ENCODE results near the gene NCK1.
"Not testable (repeated sequence)": the region's sequence is repeated elsewhere in the genome, so short reads cannot be mapped to it uniquely, and the experiment has no call there.

Gene NCK1

DNA sequence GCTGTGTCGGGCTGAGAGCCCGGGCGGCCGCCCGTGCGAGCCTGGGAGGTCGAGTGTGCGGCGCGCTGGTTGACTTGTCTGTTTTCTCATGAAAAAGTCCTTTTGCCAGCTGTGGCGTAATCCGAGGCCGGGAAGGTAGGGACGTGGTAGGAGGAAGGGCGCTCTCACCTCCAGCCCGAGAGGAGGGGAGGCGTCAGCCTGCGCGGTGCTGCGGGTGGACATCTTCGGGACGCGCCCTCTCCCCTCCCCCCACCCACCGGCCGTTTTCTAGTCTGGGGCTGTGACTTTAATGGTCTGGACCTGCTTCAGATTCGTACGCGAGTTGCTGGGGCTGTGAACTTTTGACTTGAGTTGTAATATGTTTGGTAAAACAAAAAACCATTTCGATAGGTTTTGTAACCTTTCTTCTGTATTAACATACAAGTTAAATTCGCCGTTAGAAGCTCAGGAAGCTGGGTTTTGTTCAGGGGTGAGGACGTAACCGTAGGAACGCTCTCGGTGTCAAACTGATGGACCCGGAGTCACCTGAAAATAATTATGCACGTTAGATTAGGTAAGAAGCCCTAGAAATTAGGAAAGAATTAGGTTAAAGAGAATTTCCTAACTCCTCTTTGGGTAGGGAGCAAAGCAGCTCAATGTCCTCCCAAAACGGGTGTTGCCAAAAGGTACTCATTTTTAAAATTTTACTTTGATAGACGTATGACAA lies 762 bp downstream of the NCK1 start:
- DNase-seq (ENCODE audit: low spot score): peak; percentile 61

DNA sequence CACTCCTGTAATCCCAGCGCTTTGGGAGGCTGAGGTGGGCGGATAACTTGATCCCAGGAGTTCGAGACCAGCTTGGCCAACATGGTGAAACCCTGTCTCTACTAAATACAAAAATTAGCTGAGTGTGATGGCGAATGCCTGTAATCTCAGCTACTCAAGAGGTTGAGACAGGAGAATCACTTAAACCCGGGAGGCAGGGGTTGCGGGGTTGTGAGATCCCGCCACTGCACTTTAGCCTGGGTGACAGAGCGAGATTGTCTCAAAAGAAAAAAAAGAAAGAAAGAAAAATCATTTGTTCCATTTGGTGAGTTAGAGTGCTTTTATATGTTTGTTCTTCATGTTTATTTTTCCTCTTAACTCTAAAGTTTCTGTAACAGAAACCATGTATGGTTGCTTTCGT lies 7.3 kb downstream of the NCK1 start:
- no peak for DNase-seq (ENCODE audit: low spot score)

DNA sequence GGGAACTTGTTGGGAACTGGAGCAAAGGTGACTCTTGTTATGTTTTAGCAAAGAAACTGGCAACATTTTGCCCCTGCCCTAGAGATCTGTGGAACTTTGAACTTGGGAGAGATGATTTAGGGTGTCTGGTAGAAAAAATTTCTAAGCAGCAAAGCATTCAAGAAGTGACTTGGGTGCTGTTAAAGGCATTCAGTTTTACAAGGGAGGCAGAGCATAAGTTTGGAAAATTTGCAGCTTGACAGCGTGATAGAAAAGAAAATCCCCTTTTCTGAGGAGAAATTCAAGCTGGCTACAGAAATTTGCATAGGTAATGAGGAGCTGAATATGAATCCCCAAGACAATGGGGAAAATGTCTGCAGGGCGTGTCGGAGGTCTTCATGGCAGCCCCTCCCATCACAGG lies 10.2 kb downstream of the NCK1 start:
- not testable (repeated sequence) for DNase-seq (ENCODE audit: low spot score)

DNA sequence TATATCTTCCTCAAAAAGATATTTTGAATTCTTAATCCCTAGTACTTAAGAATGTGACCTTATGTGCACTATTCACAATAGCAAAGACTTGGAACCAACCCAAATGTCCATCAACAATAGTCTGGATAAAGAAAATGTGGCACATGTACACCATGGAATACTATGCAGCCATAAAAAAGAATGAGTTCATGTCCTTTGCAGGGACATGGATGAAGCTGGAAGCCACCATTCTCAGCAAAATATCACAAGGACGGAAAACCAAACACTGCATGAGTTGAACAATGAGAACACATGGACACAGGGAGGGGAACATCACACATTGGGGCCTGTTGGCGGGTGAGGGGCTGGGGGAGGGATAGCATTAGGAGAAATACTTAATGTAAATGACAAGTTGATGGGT lies 17.5 kb downstream of the NCK1 start:
- not testable (repeated sequence) for DNase-seq (ENCODE audit: low spot score)

DNA sequence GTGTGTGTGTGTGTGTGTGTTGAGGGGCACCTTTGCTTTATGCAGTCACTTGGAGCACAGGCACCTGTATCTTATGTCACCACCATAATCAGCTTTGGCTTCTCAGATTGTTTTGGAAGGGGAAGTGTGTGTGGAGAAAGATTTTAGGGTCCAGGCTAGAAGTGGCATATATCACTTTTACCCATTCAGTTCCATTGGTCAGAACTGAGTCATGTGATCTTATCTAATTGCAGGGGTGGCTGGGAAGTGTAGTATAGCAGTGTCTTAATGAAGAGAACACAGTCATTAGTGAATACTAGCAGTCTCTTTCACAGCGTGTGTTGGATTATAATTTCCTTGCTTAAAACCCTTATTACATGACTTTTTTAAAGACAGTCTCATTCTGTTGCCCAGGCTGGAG lies 20.6 kb downstream of the NCK1 start:
- peak; percentile 32 for DNase-seq (ENCODE audit: low spot score)

DNA sequence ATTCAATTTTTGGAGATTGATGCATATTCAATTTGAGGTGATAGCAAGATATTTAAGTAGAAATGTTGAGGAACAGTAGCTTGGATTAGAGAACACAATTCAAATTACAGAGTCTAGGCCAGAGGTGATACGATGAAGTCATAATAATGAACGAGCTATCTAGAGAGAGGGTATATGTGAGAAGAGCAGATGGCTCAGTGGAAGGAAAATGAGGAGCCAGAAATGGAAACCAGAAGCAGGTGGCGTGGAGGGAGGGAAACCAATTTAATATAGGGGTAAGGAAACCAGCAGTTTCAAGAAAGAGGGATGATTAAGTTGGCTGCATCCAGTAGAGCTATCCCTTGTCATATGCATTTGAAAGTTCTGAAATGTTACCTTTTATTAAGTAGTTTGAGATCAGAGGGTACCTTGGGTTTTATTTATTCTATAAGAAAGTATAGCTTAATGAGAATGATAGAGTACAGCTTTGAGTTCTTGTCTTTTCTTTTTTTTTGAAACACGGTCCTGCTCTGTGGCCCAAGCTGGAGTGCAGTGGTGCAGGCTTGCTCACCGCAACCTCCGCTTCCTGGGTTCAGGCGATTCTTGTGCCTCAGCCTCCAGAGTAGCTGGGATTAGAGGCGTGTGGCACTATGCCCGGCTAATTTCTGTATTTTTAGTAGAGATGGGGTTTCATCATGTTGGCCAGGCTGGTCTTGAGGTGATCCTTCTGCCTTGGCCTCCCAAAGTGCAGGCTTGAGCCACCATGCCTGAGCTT lies 22.1 kb downstream of the NCK1 start:
- no peak for DNase-seq (ENCODE audit: low spot score)

DNA sequence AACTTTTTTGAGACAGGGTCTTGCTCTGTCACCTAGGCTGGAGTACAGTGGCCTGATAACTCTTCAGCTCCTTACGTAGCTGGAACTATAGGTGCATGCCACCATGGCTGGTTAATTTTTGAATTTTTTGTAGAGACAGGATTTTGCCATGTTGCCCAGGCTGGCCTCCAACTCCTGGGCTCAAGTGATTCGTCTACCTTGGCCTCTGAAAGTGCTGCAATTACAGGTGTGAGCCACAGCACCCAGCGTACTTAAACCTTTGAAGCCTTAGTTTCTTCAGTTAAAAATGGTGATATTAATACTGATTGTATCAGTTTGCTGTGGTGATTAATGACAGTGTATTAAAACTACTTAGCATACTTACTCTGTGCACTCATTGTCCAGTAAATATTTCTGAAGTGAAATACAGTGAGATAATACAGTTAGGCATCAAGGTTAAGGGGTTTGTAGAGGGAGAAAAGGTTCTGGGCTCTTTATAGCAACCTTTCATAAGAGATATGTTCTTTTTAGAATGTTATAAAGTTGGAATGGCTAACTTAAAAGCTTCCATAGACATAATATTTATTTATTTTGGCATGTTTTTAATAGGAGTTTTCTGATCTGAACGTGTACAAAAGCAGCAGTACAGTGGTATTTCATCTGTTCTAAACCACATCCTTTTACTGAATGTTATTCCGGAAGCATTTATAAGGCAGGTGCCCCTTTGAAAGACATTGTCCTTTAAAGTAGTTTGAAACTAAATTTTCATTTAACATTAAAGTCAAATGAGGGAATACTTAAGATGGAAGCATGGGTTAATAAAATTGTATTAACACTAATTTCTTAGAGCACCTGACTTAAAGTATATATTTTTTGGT lies 23.6 kb downstream of the NCK1 start:
- no peak for DNase-seq (ENCODE audit: low spot score)

DNA sequence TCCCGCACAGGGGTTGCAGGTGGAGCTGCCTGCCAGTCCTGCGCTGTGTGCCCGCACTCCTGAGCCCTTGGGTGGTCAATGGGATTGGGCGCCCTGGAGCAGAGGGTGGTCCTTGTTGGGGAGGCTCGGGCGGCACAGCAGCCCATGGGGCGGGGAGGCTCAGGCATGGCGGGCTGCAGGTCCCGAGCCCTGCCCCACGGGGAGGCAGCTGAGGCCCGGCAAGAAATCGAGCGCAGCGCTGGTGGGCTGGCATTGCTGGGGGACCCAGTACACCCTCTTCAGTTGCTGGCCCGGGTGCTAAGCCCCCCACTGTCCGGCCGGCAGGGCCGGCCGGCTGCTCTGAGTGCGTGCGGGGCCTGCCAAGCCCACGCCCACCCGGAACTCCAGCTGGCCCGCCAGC lies 27.9 kb downstream of the NCK1 start:
- DNase-seq (ENCODE audit: low spot score): no peak

DNA sequence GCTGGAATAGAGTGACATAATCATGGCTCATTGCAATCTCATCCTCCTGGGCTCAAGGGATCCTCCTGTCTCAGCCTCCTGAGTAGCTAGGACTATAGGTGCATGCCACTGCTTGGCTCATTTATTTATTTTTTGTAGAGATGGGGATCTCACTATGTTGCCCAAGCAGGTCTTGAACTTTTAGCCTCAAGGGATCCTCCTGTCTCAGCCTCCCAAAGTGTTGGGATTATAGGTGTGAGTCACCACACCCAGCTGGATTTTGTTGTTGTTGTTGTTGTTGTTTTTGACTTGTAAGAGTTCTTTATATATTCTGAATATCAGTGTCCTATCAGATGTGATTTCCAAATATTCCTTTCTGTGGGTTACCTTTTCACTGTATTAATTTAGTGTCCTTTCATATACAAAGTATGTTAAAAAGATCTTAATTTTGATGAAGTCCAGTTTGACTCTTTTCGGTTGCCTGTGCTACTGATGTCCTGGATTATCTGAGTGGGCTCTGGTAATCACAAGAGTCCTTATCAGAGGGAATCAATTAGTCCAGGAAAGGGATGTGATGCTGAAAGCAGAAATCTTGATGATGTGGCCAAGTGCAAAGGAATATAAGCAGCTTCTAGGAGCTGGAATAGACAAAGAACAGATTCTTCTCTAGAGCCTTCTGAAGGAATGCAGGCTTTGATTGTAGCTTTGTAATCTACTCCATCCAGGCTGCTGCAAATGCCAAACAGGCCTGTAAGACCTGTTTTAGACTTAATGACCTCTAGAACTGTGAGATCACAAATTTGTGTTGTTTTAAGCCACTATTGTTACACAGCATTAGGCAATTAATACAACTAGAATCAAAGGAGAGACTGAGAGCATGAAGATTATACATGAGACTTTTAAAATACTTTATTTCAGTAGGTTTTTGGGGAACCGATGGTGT lies 30.2 kb downstream of the NCK1 start:
- DNase-seq (ENCODE audit: low spot score): no peak

DNA sequence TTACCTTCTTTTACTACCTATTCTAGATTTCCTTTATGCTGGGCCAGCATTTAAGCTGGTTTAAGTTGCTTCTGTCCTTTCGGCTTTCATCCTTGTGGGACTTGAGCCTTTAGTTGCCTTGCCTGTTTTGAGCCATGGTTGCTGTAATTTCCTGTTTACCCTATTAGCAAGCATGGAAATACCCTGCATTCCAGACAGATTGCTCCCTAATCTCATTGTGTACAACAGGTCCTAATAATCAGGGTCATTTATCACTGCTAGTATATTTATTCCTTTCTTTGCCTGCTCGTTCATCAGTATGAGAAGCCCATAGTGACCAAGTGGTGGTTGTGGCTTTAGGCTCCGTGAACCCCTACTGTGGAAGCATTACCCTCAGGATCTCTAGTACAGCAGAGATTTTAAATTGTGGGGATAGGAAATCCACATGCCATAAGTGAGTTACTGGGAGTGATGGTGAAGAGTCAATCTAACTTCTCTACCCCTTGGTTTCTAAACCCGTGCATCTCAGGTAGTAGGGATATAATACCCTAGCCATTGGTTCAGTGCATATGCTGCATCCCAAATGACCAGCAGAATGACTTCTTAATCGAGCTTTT lies 31.9 kb downstream of the NCK1 start:
- no peak for DNase-seq (ENCODE audit: low spot score)

DNA sequence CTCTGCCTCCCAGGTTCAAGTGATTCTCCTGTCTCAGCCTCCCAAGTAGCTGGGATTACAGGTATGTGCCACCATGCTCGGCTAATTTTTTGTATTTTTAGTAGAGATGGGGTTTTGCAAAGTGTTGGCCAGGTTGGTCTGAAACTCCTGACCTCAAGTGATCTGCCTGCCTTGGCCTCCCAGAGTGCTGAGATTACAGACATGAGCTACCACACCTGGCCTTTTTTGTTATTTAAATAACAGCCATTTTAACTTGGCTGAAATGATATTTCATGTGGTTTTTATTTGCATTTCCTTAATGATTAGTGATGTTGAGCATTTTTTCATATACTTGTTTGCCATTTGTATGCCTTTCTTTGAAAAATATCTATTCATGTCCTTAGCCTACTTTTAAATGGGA lies 35.2 kb downstream of the NCK1 start:
- DNase-seq (ENCODE audit: low spot score): not testable (repeated sequence)

DNA sequence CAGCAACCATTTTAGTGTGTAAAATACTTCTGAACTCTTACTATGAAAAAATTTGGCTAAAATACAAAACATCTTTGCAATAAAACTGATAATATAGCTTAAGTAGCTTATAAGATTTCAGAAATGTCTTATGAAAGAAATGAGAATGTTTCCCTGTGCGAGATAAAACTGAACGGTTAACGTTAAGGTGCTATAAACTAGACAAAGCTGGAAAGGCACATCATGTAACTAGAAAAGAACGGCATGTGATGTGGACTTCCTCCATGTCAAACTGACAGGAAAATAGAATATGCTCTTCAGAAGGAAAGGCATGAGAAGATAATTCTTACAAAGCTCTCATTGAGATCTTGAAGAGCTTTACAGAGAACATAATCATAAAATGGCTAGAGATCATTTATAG lies 36.5 kb downstream of the NCK1 start:
- DNase-seq (ENCODE audit: low spot score): no peak

DNA sequence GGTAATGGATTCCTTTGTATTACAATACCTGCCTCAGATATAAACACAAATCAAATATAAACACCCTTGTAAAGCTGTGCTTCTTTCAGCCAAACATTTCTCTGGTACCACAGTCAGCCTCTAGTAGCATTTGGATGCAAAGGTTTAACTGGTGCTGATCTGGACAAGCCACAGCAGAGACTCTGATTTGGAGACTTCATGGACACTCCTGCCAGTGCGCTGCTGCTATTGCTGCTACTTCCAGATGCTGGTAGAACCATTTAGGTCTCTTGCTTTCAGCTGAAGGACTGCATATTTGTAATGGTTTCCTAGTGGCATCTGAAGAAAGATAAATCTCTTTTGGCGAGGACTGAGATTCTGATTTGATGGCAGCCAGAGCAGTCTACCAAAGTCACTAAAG lies 36.9 kb downstream of the NCK1 start:
- no peak for DNase-seq (ENCODE audit: low spot score)

DNA sequence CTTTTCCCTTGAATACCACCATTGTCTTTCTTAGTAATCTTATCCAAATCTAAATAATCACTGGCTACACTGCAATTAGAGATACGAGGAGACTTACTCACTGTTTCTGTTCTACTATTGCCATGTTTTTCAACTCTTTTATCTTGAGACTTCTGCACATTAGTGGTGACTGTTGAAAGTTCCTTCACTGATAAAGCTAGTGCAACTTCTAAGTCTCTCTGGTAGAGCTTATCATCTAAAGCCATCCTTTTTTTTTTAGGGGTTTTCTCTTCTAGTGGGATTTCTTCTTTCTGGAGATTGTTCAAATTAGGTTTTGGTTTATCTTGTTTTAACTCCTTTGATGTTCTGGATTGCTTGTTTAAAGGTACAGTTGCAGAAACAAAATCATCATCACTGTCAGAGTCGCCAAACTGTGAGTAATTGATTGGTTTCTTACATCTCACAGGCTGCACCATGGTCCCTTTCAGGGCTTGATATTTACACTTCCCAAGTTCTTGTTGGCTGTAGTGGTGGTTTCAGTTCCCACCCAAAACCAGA lies 37.7 kb downstream of the NCK1 start:
- no peak for DNase-seq (ENCODE audit: low spot score)

DNA sequence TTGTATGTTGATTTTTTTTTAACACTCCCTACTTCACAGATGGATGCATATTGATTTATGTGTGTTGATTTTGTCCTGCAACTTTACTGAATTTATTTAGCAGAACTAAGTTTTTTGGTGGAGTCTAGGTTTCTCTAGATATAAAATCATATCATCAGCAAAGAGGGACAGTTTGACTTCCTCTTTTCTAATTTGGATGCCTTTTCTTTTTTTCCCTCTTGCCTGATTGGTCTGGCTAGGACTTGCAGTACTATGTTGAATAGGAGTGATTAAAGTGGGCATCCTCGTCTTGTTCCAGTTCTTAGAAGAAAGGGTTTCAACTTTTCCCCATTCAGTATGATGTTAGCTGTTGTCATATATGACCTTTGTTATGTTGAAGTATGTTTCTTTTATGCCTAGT lies 38.7 kb downstream of the NCK1 start:
- not testable (repeated sequence) for DNase-seq (ENCODE audit: low spot score)

DNA sequence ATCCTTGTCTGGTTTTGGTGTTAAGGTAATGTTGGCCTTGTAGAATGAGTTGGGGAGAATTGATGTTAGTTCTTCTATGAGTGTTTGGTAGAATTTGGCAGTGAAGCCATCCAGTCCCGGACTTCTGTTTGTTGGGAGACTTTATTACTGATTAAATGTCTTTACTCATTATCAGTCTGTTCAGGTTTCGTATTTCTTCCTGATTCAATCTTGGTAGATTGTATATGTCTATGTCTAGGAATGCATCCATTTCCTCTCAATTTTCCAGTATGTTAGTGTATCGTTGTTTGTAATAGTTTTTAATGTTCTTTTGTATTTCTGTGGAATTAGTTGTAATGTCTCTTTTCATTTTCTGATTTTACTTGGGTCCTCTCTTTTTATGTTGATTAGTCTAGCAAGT lies 39.4 kb downstream of the NCK1 start:
- DNase-seq (ENCODE audit: low spot score): no peak

DNA sequence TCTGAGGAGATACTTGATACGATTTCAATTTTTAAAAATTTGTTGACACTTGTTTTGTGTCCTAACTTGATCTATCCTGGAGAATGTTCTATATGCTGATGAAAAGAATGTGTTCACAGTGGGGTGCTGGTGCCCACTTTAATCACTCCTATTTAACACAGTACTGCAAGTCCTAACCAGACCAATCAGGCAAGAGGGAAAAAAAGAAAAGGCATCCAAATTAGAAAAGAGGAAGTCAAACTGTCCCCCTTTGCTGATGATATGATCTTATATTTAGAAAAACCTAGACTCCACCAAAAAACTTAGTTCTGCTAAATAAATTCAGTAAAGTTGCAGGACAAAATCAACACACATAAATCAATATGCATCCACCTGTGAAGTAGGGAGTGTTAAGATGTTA lies 40.5 kb downstream of the NCK1 start:
- not testable (repeated sequence) for DNase-seq (ENCODE audit: low spot score)

DNA sequence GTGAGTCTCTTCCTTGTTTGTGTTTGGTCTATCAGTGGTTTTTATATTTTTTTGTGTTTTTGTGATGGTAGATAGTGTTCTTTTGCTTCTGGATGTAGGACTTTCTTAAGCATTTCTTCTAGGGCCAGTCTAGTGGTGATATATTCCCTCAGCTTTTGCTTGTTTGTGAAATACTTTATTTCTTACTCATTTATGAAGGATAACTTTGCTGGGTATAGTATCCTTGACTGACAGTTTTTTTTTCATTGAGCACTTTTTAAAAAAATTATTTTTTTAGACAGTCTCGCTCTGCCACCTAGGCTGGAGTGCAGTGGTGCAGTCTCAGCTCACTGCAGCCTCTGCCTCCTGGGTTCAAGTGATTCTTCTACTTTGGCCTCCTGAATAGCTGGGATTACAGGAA lies 41.9 kb downstream of the NCK1 start:
- no peak for DNase-seq (ENCODE audit: low spot score)

DNA sequence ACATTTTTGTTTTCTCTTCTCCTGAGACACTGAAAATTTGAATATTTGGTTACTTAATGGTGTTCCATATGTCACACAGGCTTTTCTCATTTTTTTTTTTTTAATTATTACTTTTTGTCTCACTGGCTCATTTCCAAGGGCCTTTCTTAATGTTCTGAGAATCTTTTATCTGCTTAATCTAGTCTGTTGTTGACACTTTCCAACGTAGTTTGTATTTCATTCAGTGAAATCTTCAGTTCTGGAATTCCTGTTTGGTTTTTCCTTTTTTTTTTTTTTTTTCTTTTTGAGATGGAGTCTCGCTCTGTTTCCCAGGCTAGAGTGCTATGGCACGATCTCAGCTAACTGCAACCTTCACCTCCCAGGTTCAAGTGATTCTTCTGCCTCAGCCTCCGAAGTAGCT lies 42.7 kb downstream of the NCK1 start:
- DNase-seq (ENCODE audit: low spot score): no peak

DNA sequence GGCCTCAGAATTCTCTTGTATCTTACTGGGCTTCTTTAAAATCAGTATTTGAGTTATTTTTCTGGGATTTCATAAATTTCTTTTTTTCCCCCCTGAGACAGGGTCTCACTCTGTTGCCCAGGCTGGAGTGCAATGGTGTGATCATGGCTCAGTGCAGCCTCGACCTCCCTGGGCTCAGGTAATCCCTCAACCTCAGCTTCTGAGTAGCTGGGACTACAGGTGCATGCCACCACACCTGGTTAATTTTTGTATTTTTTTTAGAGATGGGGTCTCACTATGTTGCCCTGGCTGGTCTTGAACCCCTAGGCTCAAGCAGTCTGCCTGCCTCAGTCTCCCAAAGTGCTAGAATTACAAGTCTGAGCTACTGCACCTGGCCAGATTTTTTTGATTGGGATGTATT lies 43.5 kb downstream of the NCK1 start:
- no peak for DNase-seq (ENCODE audit: low spot score)

DNA sequence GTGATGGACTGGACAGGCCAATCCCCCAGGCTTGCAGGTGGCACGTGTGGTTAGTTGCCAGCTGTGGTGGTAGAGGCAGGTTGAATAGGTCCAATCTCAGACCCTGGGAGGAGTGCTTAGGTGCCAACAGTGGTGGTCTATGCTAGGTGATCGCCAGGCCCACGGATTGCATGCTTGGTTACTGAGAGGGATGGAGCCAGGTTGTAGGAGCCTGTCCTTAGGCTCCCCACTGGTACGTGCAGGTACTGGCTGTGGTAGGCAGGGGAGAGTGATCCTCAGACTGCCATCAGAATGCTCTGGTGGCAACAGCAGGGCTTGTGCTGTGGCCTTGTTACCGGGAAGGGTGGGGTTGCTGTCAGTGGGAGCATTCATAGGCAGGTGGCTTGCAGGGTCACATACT lies 44.7 kb downstream of the NCK1 start:
- no peak for DNase-seq (ENCODE audit: low spot score)
